Stimulated activated CD8-positive, alpha-beta memory T cell treated with anti-CD3 and anti-CD28 coated beads, Interleukin-12 subunit alpha, Interleukin-12 subunit beta, amount 100 ng/mL, for 4 hours (primary cell): Measurements from ENCODE around the gene PLCB4.
"Not testable (repeated sequence)": the region's sequence is repeated elsewhere in the genome, so short reads cannot be mapped to it uniquely, and the experiment has no call there.

Experiments
- DNase-seq: peaks from one replicate; pipeline ENCODE4 v3.0.0-alpha.2; 2020; ENCODE audit warnings: low read depth

PLCB4 gene

GRCh38 chr20:9068841-9069663 lies at the start of gene PLCB4:
PLCB4 (plus strand) TSS chr20:9069087; CDS start chr20:9307815, 238,728 bp downstream.
- no peak for DNase-seq

GRCh38 chr20:9019833-9020232 lies 49.1 kb upstream of the PLCB4 start:
- DNase-seq: no peak

- no peak for DNase-seq
Observed at GRCh38 chr20:9021216-9021615, 47.7 kb upstream of the PLCB4 start.

- no peak for DNase-seq
Observed at GRCh38 chr20:9021699-9022098, 47.2 kb upstream of the PLCB4 start.

DNA sequence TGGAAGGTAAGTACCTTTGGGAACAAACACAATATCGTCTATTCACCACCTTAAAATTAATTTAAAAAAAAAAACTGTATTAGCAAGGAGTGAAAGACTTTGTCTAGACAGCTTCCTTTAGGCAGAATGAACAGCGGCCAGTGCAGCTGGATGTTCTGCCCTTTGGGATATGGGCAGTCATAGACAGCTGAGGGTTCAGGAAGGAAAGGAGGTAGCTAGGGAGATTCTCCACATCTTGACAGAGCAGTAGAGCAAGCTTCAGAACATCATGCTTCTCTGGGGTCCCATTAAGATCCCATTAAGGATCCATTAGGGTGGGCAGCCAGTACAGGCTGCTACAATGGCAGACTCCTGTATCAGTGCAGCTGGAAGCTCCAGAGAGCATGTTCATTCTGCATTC lies 46.5 kb upstream of the PLCB4 start:
- DNase-seq: no peak

GRCh38 chr20:9024606-9025005 lies 44.3 kb upstream of the PLCB4 start:
- no peak for DNase-seq

DNA sequence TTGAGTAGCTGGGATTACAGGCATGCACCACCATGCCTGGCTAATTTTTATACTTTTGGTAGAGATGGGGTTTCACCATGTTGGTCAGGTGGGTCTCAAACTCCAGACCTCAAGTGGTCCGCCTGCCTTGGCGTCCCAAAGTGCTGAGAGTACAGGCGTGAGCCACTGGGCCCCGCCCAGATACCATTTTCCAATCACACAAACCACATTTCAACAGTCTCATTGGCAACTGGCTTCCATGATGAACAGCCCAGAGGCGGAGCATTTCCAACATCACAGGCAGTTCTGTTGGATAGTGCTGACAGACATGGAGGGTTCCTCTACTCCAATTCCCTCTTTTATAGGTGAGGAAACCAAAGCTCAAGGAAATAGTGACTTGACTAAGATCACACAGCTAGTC lies 43.9 kb upstream of the PLCB4 start:
- no peak for DNase-seq

DNA sequence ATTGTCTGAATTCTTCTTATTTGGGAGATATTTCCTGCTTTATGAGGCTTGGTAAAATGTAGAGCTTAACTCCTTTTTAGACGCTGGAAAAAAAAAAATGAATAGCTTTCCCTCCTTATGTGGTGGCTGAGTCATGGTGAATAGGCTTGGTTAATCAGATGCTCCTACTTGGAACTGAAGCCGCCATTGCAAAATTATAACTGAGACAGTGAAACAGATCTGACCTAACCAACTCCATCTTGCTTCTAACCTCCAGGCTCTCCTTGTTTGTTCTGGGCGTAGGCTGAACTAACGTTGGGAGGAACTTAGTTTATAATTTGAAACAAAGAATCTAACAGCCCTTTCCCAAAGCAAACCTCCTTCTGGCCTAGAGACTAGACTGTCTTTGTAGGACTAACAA lies 43.2 kb upstream of the PLCB4 start:
- DNase-seq: no peak

GRCh38 chr20:9027626-9028025 lies 41.3 kb upstream of the PLCB4 start:
- DNase-seq: no peak

GRCh38 chr20:9028419-9028818 lies 40.5 kb upstream of the PLCB4 start:
- DNase-seq: no peak

DNA sequence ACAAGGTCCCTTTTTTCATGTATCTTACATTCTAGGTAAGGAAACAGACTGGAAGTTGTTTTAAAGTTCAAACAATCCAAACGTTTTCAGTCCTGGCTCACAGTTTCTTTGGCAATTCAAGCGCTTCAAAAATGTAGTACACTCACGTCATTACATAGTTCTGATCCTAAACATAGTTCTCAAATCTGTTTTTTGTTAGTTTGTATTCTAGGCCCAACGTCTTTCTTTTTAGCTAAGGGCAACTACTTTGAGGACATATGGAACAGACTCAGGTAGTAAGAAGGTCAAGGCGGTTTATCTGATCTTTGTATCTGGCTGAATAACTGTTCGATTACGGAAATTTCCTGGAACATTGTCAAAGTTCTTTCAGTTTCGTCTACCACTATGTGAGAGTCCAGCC lies 36.9 kb upstream of the PLCB4 start:
- DNase-seq: no peak

DNA sequence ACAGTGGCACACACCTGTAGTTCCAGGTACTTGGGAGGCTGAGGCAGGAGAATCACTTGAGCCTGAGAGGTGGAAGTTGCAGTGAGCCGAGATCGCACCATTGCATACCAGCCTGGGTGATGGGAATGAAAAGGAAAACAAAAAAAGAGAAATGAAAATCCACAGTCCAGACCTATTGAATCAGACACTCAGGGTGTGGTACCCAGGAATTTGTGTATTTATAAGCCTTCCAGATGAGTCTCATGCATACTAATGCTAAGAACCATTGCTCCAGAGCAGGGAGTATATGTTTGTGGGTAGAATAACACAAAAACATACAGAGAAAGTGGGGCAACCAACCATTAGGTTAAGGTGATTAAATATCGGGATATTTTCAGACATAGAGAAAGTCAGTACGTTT lies 36.1 kb upstream of the PLCB4 start:
- DNase-seq: no peak

GRCh38 chr20:9035126-9035525 lies 33.8 kb upstream of the PLCB4 start:
- no peak for DNase-seq

GRCh38 chr20:9036593-9036992 lies 32.3 kb upstream of the PLCB4 start:
- DNase-seq: no peak

DNA sequence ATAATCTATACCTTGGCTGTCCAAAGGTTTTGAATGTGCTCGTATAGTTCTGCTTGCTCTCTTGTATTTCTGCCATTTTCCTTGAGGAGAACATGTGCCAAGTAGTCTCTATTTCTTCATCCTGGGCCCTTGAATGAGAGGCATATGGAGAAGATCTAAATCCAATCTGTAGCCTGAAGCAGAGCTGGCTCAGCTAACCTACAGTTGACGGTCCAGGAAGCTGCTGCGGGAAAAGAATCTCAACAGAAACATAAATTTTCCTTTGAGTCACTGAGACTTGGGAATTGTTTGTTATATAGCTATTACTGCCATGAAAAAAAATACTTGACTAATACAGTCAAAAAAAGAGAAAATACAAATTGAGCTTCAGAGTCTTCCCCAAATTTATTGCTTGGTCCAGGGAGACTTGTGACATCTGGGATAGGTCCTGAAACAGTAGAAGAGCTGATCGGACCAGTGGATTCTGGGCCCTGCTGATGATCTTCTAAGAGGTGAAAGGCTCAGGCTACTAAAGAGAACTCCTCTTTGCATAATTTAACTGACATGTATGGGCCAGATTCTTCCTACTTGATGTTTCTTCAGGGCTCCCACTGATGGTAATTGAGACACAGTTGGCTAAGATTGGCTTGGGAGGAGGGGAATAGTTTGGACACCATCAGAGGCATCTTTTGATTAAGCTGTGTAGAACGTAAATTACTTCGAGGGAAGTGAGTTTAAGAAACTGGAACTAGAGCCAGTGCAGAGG lies 29.9 kb upstream of the PLCB4 start:
- no peak for DNase-seq

DNA sequence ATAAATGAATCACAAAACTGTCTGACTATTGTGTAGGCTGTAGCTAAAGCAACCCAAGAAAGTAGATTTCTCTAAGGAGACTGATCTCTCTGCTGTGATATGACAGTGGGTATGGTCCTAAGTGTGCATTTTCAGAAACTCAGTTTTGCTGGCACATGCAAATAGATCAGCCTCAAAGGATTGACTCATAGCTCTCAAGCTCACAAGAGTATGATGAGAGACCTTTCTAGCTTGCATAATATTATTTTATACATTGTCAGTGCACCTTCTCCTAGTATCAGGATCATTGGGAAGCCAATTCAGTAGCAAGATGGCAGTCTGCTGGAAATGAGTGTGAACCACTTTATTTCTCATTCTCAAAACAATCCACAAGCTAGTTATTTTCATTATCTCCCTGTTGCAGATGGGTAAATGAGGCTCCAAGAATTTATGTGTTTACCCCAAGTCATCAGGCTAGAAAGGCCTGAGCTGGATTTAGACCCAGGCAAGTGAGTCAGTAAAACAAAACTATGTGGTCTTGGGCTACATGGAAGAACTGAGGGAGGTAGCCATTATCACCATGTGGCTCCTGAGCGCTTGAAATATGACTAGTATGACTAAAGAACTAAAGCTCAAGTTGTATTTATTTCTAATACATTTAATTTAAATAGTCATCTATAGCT lies 27.9 kb upstream of the PLCB4 start:
- DNase-seq: no peak

DNA sequence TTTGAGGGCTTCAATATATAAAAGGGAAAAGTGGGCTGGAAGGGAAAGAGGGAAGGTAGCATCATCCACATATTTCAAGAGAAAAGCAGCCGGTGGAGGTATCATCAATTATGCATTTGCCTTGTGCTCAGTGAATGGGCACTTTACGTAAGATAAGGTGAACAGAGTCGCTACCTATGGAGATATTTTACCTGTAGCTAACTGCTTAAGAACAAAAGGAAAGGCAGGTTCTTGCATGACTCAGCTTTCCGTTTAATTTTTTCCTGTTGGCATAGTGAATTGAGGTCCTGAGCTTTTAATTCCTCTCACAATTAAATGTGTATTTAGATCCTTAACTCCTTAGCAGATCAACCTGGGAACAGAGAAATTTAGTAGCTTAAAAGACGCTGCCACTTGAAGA lies 25.5 kb upstream of the PLCB4 start:
- DNase-seq: no peak

DNA sequence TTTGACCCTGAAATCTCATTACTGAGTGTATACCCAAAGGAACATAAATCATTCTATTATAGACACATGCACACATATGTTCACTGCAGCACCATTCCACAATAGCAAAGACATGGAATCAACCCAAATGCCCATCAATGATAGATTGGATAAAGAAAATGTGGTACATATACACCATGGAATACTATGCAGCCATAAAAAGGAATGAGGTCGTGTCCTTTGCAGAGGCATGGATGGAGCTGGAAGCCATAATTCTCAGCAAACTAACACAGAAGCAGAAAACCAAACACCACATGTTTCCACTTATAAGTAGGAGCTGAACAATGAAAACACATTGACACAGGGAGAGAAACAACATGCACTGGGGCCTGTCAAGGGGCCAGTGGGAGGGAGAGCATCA lies 21.0 kb upstream of the PLCB4 start:
- DNase-seq: not testable (repeated sequence)

GRCh38 chr20:9051508-9051907 lies 17.4 kb upstream of the PLCB4 start:
- DNase-seq: no peak

DNA sequence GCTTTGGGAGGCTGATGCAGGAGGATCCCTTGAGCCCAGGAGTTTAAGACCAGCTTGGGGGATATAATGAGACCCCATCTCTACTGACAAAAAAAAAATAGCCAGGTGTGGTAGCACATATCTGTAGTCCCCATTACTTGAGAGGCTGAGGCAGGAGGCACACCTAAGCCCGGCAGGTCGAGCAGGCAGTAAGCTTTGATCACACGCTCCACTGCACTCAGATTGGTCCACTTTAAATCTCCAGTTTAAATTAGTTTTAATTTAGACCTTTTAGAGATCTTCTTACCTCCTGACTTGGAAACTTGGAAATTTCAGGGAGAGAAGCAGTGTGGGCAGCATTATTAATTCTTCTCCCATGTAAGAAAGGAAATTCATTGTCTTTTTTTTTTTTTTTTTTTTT lies 16.8 kb upstream of the PLCB4 start:
- DNase-seq: no peak

DNA sequence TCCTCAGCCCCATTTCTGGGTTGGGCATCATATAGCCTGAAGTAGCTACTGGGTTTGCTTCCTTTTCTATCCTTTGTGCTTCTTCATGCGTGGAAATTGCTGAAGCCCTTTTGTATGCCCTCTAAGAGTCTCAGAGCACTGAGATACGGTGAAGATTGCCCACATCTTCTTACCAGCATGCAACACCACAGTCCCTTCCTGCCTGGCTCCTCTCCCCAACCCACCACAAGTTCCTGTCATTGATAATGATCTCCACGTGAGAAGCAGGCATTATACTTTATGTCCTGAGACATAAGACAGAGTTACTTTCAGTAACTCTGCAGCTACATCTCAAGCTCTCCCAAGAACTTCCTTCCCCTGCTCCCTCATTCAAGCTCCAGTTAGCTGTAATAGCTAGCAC lies 15.8 kb upstream of the PLCB4 start:
- DNase-seq: no peak

- no peak for DNase-seq
Observed at GRCh38 chr20:9054176-9054575, 14.7 kb upstream of the PLCB4 start.

GRCh38 chr20:9059931-9060330 lies 9.0 kb upstream of the PLCB4 start:
- DNase-seq: no peak
